BE2C (cell line): ENCODE results near the gene TECPR1.

ENCODE experiments used
- DNase-seq: peaks from one replicate; pipeline ENCODE4 v3.0.0-alpha.2; 2020
- H3K27me3 ChIP-seq: fragments of 250-450 bp; sonication (Bioruptor Pico); 2 replicates; pipeline ENCODE4 v1.5.1; 2020; ENCODE audit warnings: mild to moderate bottlenecking
- H3K36me3 ChIP-seq: fragments of 250-450 bp; sonication (Bioruptor Pico); 2 replicates; pipeline ENCODE4 v1.5.1; 2020; ENCODE audit warnings: mild to moderate bottlenecking
- H3K4me1 ChIP-seq: fragments of 250-450 bp; sonication (Bioruptor Pico); 2 replicates; pipeline ENCODE4 v1.5.1; 2020
- H3K4me3 ChIP-seq: 2 replicates; pipeline ENCODE4 v1.5.1; 2011; ENCODE audit warnings: low read depth, low read length
- H3K9me3 ChIP-seq: fragments of 250-450 bp; sonication (Bioruptor Pico); 2 replicates; pipeline ENCODE4 v1.5.1; 2020
- CTCF ChIP-seq: IDR thresholded peaks from 2 replicates; pipeline ENCODE4 v1.5.1; 2012; ENCODE audit warnings: mild to moderate bottlenecking, low read depth, low read length

The TECPR1 gene

GRCh38 chr7:98267303-98267702 is 15.3 kb upstream of the TECPR1 start:
- Histone ChIP-seq H3K9me3 (no peaks in the 10 kb centered on the region), H3K36me3 (no peaks in the 10 kb centered on the region), H3K4me3 (no peak overlapping the region), H3K27me3 (no peaks in the 10 kb centered on the region), H3K4me1 (no peaks in the 10 kb centered on the region)
- no peak for DNase-seq
- no peak for TF ChIP-seq CTCF

GRCh38 chr7:98266840-98267239 is 14.8 kb upstream of the TECPR1 start:
- Histone ChIP-seq H3K4me3 (no peak overlapping the region), H3K9me3 (no peaks in the 10 kb centered on the region), H3K36me3 (no peaks in the 10 kb centered on the region), H3K27me3 (no peaks in the 10 kb centered on the region), H3K4me1 (no peaks in the 10 kb centered on the region)
- DNase-seq, result no peak
- peak; percentile 34; the same call in 1 of the 2 replicates for TF ChIP-seq CTCF

GRCh38 chr7:98265841-98266271 is 13.8 kb upstream of the TECPR1 start:
- no peaks in the 10 kb centered on the region; the same call in 1 of the 2 replicates for H3K36me3 ChIP-seq
- TF ChIP-seq CTCF, result no peak
- H3K27me3 ChIP-seq, result no peaks in the 10 kb centered on the region
- H3K9me3 ChIP-seq, result no peaks in the 10 kb centered on the region
- DNase-seq, result no peak
- no peak overlapping the region for H3K4me3 ChIP-seq
- H3K4me1 ChIP-seq, result no peaks in the 10 kb centered on the region

- H3K9me3 ChIP-seq, result no peaks in the 10 kb centered on the region
- H3K4me3 ChIP-seq, result no peak overlapping the region
- no peaks in the 10 kb centered on the region; the same call in 1 of the 2 replicates for H3K36me3 ChIP-seq
- H3K4me1 ChIP-seq, result peaks cover 2% of the 10 kb centered on the region; the same call in 1 of the 2 replicates
- H3K27me3 ChIP-seq, result no peaks in the 10 kb centered on the region
- TF ChIP-seq CTCF, result no peak
- DNase-seq, result no peak
Observed at GRCh38 chr7:98257701-98258100, 5.7 kb upstream of the TECPR1 start.

- no peak for DNase-seq
- Histone ChIP-seq H3K4me1 (peaks cover 2% of the 10 kb centered on the region; the same call in 1 of the 2 replicates), H3K9me3 (no peaks in the 10 kb centered on the region), H3K4me3 (no peak overlapping the region), H3K36me3 (no peaks in the 10 kb centered on the region; the same call in 1 of the 2 replicates), H3K27me3 (no peaks in the 10 kb centered on the region)
- TF ChIP-seq CTCF, result no peak
Observed at GRCh38 chr7:98256431-98256830, 4.4 kb upstream of the TECPR1 start.

- H3K9me3 ChIP-seq, result no peaks in the 10 kb centered on the region
Observed at GRCh38 chr7:98254951-98255610, 3.0 kb upstream of the TECPR1 start.

More at GRCh38 chr7:98254951-98255610, 3.0 kb upstream of the TECPR1 start:
- peaks cover 2% of the 10 kb centered on the region; the same call in 1 of the 2 replicates for H3K4me1 ChIP-seq
- no peak overlapping the region for H3K4me3 ChIP-seq
- TF ChIP-seq CTCF, result no peak
- no peaks in the 10 kb centered on the region for H3K36me3 ChIP-seq
- H3K27me3 ChIP-seq, result no peaks in the 10 kb centered on the region
- DNase-seq, result no peak
